KOPT-K1 (cell line): Measurements from ENCODE around the gene TXNL1.

Experiments used
- H3K27ac ChIP-seq: fragments of 200-600 bp; sonication (generic); 2 replicates; pipeline ENCODE4 v1.5.1; 2016; ENCODE audit warnings: antibody characterized with exemption, mild to moderate bottlenecking, low read depth, low read length; ENCODE audit not compliant: poor library complexity, severe bottlenecking
- H3K36me3 ChIP-seq: fragments of 200-600 bp; sonication (generic); 2 replicates; pipeline ENCODE4 v1.5.1; 2017; ENCODE audit warnings: antibody characterized with exemption, mild to moderate bottlenecking, low read length, moderate library complexity; ENCODE audit not compliant: insufficient read depth
- H3K9me3 ChIP-seq: fragments of 200-600 bp; sonication (generic); 2 replicates; pipeline ENCODE4 v1.5.1; 2017; ENCODE audit warnings: antibody characterized with exemption, low read length, mild to moderate bottlenecking; ENCODE audit not compliant: insufficient read depth, poor library complexity, severe bottlenecking

TXNL1 gene

GRCh38 chr18:56651771-56652092, 13.3 kb upstream of the TXNL1 start:
- peaks cover 8% of the 10 kb centered on the region for H3K9me3 ChIP-seq
- peak overlapping the region; percentile 87 for H3K27ac ChIP-seq

GRCh38 chr18:56650944-56651770, 12.8 kb upstream of the TXNL1 start, which contains the start of gene WDR7:
TSS of gene WDR7 (plus strand) at chr18:56651359. CDS start at chr18:56672516, 21,157 bp downstream.
- H3K36me3 ChIP-seq: peaks cover 7% of the 10 kb centered on the region; the same call in 1 of the 2 replicates
- H3K9me3 ChIP-seq: peaks cover 8% of the 10 kb centered on the region
- peak within 1 kb of the TSS; percentile 87 for H3K27ac ChIP-seq

More at GRCh38 chr18:56651771-56652092, 13.3 kb upstream of the TXNL1 start:
- peaks cover 7% of the 10 kb centered on the region; the same call in 1 of the 2 replicates for H3K36me3 ChIP-seq

GRCh38 chr18:56649996-56650395, 11.6 kb upstream of the TXNL1 start:
- no peak overlapping the region for H3K27ac ChIP-seq
- H3K9me3 ChIP-seq: peaks cover 5% of the 10 kb centered on the region
- peaks cover 7% of the 10 kb centered on the region; the same call in 1 of the 2 replicates for H3K36me3 ChIP-seq

- Histone ChIP-seq H3K36me3 (peaks cover 4% of the 10 kb centered on the region; the same call in 1 of the 2 replicates), H3K9me3 (no peaks in the 10 kb centered on the region), H3K27ac (no peak overlapping the region)
These were observed 9.8 kb upstream of the TXNL1 start for GRCh38 chr18:56647951-56648893.

GRCh38 chr18:56647071-56647470, 8.7 kb upstream of the TXNL1 start:
- Histone ChIP-seq H3K36me3 (peaks cover 4% of the 10 kb centered on the region; the same call in 1 of the 2 replicates), H3K9me3 (no peaks in the 10 kb centered on the region), H3K27ac (no peak overlapping the region)

- Histone ChIP-seq H3K9me3 (no peaks in the 10 kb centered on the region), H3K36me3 (peaks cover 4% of the 10 kb centered on the region; the same call in 1 of the 2 replicates), H3K27ac (no peak overlapping the region)
These were observed 7.1 kb upstream of the TXNL1 start for GRCh38 chr18:56645415-56646016.

GRCh38 chr18:56643381-56643780, 5.0 kb upstream of the TXNL1 start:
- Histone ChIP-seq H3K27ac (no peak overlapping the region), H3K9me3 (no peaks in the 10 kb centered on the region), H3K36me3 (peaks cover 4% of the 10 kb centered on the region; the same call in 1 of the 2 replicates)

- no peak overlapping the region for H3K27ac ChIP-seq
- no peaks in the 10 kb centered on the region for H3K9me3 ChIP-seq
- no peaks in the 10 kb centered on the region for H3K36me3 ChIP-seq
These were observed 3.4 kb upstream of the TXNL1 start for GRCh38 chr18:56641714-56642337.

GRCh38 chr18:56639571-56639970, 1.2 kb upstream of the TXNL1 start:
- Histone ChIP-seq H3K9me3 (no peaks in the 10 kb centered on the region), H3K27ac (peak overlapping the region; percentile 77), H3K36me3 (peaks cover 10% of the 10 kb centered on the region)

- Histone ChIP-seq H3K27ac (peak overlapping the region; percentile 77), H3K36me3 (peaks cover 15% of the 10 kb centered on the region), H3K9me3 (no peaks in the 10 kb centered on the region)
These were observed 651 bp upstream of the TXNL1 start for GRCh38 chr18:56639104-56639381.

- H3K9me3 ChIP-seq: no peaks in the 10 kb centered on the region
- H3K27ac ChIP-seq: peak overlapping the region; percentile 77
- H3K36me3 ChIP-seq: peaks cover 27% of the 10 kb centered on the region
These were observed 621 bp downstream of the TXNL1 start for GRCh38 chr18:56637711-56638231.

- H3K36me3 ChIP-seq: peaks cover 33% of the 10 kb centered on the region
- no peaks in the 10 kb centered on the region for H3K9me3 ChIP-seq
- peak overlapping the region; percentile 77 for H3K27ac ChIP-seq
These were observed 1.2 kb downstream of the TXNL1 start for GRCh38 chr18:56637176-56637575.

GRCh38 chr18:56635007-56635406, 3.4 kb downstream of the TXNL1 start:
- Histone ChIP-seq H3K27ac (no peak overlapping the region), H3K36me3 (peaks cover 52% of the 10 kb centered on the region), H3K9me3 (no peaks in the 10 kb centered on the region)
